Esophagus squamous epithelium (tissue), 5 donors: Measurements from ENCODE around the gene S1PR3. TPM values are rescaled to one million over a fixed set of nuclear protein-coding genes. Genes with fewer than 3 reads are reported as not detected.

Experiments
- DNase-seq: peaks from one replicate; lab custom pipeline; 2025; lab: John Stamatoyannopoulos, UW
- H3K27ac ChIP-seq, 4 donors: fragments of 200-600 bp; sonication (generic); one replicate each; pipeline ENCODE4 v1.5.1; 2016 to 2019; ENCODE audit warnings: mild to moderate bottlenecking in 1 of 4
- H3K27me3 ChIP-seq, 4 donors: fragments of 200-600 bp; sonication (generic); 1 replicate in 3 of 4; 2 replicates in 1 of 4; pipeline versions ENCODE4 v1.5.1 to v1.6.0; 2017 to 2021; ENCODE audit warnings: antibody characterized with exemption in 1 of 4
- H3K36me3 ChIP-seq, 3 donors: fragments of 200-600 bp; sonication (generic); one replicate each; pipeline ENCODE4 v1.5.1; 2016 to 2019
- H3K4me1 ChIP-seq, 3 donors: fragments of 200-600 bp; sonication (generic); one replicate each; pipeline ENCODE4 v1.5.1; 2017 to 2019
- H3K4me3 ChIP-seq, 4 donors: fragments of 200-600 bp; sonication (generic); 1 replicate in 3 of 4; 2 replicates in 1 of 4; pipeline ENCODE4 v1.5.1; 2016 to 2019; ENCODE audit warnings: mild to moderate bottlenecking in 2 of 4, moderate library complexity in 1 of 4
- H3K9me3 ChIP-seq, 3 donors: fragments of 200-600 bp; sonication (generic); one replicate each; pipeline ENCODE4 v1.5.1; 2016 to 2019
- POLR2A ChIP-seq, 4 donors: fragments of 450-650 bp; IDR thresholded peaks; one replicate each; pipeline ENCODE4 v1.6.1; 2017; ENCODE audit warnings: antibody characterized with exemption in 4 of 4, mild to moderate bottlenecking in 4 of 4, moderate library complexity in 3 of 4
- WGBS, 2 donors: methylation state at CpG; one replicate each; pipeline ENCODE4 v1.1.5; 2018; 5-methylcytosine and 5-hydroxymethylcytosine counted together
- intact Hi-C: fragments of 100-400 bp; cut with DNase I; formaldehyde crosslinking; loops from one replicate; pipeline ENCODE4 v1.15.0; 2022
- total RNA-seq, 4 donors: library from RNA; depleted of rRNA; stranded (reverse); fragments of >200 nt; gene quantifications; one replicate each; pipeline ENCODE4 v1.1.0, GENCODE V29; 2016
- TF ChIP-seq, protein P1 (sequence below), 6 experiments: fragments of 450-650 bp in 4 of 6; fragments of 200-600 bp in 2 of 6; sonication (generic) in 2 of 6; IDR thresholded peaks; one replicate each; pipeline ENCODE4 v1.5.1; 2016 to 2019; ENCODE audit warnings: antibody characterized with exemption in 6 of 6, mild to moderate bottlenecking in 4 of 6, moderate library complexity in 4 of 6
- donor health status: DM: yes; HTN: yes; CAD: no.

S1PR3 gene
- total RNA-seq, 4 donors from 2014 or later: 1.3 to 14.3 (median 6.8) TPM

DNA sequence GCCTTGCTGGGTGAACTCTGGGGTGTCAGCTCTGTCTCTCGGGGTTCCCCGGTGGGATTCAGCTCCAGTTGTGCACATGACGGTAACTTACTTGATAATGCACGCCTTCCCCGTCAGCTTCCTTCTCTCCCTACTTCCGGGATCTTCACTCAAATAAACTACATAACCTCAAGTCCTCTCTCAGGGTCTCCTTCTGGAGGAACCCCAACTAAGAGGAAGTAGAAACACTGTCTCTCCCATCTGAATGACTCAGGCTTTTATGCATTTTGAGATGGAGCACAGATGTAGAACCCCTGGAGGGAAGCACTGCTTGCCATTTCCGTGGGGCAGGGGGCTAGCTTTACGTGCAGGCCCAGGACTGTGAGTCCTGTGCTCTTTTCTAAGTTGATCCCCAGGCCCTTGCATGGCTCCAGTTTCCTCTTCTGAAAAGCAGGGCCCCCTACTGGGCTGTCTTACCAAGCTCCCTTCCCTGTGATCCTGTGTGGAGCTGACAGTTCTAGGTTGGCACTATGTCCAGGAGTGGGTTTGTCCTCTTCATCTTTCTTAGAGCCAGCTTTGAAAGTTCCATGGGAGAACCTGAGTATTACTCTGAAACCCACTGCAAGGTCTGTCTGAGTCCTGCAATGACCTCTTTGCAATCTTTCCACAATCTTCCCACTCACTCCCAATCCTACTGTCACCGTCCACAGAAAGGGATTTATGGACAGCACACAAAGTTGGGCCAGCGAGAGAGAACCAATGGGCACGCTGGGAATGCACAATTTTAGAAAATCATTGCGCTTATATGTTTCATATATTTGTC is 17.7 kb downstream of the S1PR3 start:
- H3K27me3 ChIP-seq: no peaks in the 10 kb centered on the region
- H3K4me1 ChIP-seq: no peaks in the 10 kb centered on the region
- intact Hi-C loops: loop anchor here (10.0 kb wide), 1 partner anchor 266 kb away; no protein-coding TSS in a partner anchor
- no peaks in the 10 kb centered on the region for H3K9me3 ChIP-seq
- TF ChIP-seq, protein P1, sequence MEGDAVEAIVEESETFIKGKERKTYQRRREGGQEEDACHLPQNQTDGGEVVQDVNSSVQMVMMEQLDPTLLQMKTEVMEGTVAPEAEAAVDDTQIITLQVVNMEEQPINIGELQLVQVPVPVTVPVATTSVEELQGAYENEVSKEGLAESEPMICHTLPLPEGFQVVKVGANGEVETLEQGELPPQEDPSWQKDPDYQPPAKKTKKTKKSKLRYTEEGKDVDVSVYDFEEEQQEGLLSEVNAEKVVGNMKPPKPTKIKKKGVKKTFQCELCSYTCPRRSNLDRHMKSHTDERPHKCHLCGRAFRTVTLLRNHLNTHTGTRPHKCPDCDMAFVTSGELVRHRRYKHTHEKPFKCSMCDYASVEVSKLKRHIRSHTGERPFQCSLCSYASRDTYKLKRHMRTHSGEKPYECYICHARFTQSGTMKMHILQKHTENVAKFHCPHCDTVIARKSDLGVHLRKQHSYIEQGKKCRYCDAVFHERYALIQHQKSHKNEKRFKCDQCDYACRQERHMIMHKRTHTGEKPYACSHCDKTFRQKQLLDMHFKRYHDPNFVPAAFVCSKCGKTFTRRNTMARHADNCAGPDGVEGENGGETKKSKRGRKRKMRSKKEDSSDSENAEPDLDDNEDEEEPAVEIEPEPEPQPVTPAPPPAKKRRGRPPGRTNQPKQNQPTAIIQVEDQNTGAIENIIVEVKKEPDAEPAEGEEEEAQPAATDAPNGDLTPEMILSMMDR (IDR thresholded peaks at IDR 0.05): no peak
- TF ChIP-seq POLR2A (IDR thresholded peaks at IDR 0.05): no peak
- no peak for DNase-seq
- 74 to 77% methylated on average over 12 of the region's 12 CpGs for WGBS, 2 donors
- H3K36me3 ChIP-seq: no peaks in the 10 kb centered on the region
- no peak overlapping the region for H3K4me3 ChIP-seq
- no peak overlapping the region for H3K27ac ChIP-seq

DNA sequence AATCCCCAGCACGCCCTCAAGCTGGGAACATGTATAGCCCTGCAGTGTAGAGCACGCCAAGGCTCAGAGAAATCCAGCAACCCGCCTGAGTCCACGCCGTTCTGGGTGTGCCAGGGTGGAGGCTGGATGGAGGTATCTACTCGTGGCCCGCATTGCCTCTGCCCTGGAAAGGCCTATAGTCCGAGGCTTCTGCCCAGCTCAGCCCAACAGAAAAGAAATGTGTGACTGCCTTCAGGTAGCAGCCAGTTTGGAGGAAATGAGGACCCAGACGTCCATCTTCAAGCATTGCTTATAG is 18.2 kb downstream of the S1PR3 start:
- H3K27ac ChIP-seq: no peak overlapping the region
- no peaks in the 10 kb centered on the region for H3K36me3 ChIP-seq
- intact Hi-C loops: loop anchor here (10.0 kb wide), 1 partner anchor 265 kb away; no protein-coding TSS in a partner anchor
- DNase-seq: no peak
- H3K27me3 ChIP-seq: no peaks in the 10 kb centered on the region
- no peaks in the 10 kb centered on the region for H3K9me3 ChIP-seq
- WGBS, 2 donors: 91% methylated on average over 5 to 9 of the region's 9 CpGs
- H3K4me1 ChIP-seq: no peaks in the 10 kb centered on the region
- no peak overlapping the region for H3K4me3 ChIP-seq
- no peak for TF ChIP-seq POLR2A (IDR thresholded peaks at IDR 0.05)
- TF ChIP-seq, protein P1 (IDR thresholded peaks at IDR 0.05): no peak

DNA sequence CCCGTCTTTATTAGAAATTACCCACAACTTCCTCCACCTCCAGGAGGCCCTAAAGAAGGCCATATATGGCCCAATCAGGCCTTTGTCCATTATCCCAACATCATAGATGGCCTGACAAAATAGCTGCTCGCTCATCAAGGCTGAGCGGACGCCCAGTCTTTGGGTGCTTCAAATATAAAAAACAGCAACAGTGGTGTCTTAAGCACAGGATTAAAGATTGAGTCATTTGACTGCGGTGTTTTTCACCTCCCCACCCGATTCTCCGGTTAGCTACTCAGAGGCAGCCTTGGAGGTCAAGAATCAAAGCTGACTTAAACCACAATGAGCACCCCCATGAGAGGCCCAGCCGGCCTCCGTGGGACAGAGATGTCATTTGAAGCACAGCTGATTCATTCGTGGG is 18.8 kb downstream of the S1PR3 start:
- intact Hi-C loops: no loop called here
- no peaks in the 10 kb centered on the region for H3K4me1 ChIP-seq
- H3K9me3 ChIP-seq: no peaks in the 10 kb centered on the region
- no peaks in the 10 kb centered on the region for H3K27me3 ChIP-seq
- TF ChIP-seq, protein P1 (IDR thresholded peaks at IDR 0.05): no peak
- no peak for TF ChIP-seq POLR2A (IDR thresholded peaks at IDR 0.05)
- H3K4me3 ChIP-seq: no peak overlapping the region
- 75 to 81% methylated on average over 8 of the region's 10 CpGs for WGBS, 2 donors
- H3K36me3 ChIP-seq: no peaks in the 10 kb centered on the region
- no peak for DNase-seq
- H3K27ac ChIP-seq: no peak overlapping the region

DNA sequence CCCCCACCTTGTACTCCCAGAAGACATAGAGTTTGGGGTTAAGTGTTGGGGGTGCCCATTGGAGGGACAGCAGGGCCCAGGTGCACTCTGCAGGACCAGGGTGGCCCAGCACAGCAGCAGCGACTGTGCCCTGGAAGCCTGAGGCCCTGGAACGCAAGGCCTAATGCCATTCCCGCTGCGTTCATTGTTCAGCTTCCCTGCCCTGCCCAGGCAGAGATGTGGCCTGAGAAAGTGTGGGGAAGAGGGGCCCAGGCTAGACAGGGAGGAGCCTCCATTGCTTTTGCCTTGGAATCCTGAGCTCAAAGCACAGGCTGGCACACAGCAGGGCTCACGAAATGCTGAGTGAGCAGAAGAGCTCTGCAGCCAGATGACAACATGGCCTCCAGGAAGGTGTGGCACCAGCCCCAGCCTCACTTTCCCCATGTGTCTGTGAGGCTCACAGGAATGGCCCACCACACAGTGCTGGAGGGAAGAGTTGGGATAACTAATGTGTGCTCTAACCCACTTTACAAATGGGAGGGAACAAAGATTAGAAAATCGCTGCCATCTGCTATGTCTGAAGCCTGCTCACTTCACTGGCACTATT is 19.4 kb downstream of the S1PR3 start:
- Histone ChIP-seq H3K4me1 (no peaks in the 10 kb centered on the region), H3K36me3 (no peaks in the 10 kb centered on the region), H3K4me3 (no peak overlapping the region), H3K27ac (no peak overlapping the region), H3K27me3 (no peaks in the 10 kb centered on the region), H3K9me3 (no peaks in the 10 kb centered on the region)
- intact Hi-C loops: no loop called here
- no peak for DNase-seq
- WGBS, 2 donors: 50 to 82% methylated on average over 2 of the region's 6 CpGs
- TF ChIP-seq POLR2A (IDR thresholded peaks at IDR 0.05): no peak
- TF ChIP-seq, protein P1 (IDR thresholded peaks at IDR 0.05): no peak

DNA sequence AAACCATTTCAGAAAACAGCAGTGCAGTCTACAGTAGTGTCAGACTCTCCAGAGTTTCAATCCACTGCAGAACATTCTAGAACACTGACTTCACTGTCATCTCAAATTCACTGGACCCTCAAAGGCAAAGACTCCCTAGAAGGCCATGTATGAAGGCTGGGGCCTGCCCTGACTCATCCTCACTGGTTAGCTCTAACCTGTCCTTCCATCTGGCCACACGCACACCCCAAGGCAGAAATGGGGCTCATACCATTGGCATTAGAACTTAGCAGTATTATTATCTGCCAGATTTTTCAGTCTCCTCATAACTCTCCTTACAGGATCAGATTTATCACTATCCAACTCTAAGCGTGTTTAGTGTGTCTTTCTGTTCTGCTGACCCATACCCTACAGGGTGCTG is 20.4 kb downstream of the S1PR3 start:
- Histone ChIP-seq H3K27me3 (no peaks in the 10 kb centered on the region), H3K4me1 (no peaks in the 10 kb centered on the region), H3K27ac (no peak overlapping the region), H3K36me3 (no peaks in the 10 kb centered on the region), H3K4me3 (no peak overlapping the region), H3K9me3 (no peaks in the 10 kb centered on the region)
- 80 to 93% methylated on average over 2 of the region's 2 CpGs for WGBS, 2 donors
- TF ChIP-seq, protein P1 (IDR thresholded peaks at IDR 0.05): no peak
- TF ChIP-seq POLR2A (IDR thresholded peaks at IDR 0.05): no peak
- intact Hi-C loops: no loop called here
- DNase-seq: no peak
